A549 (cell line): Measurements from ENCODE around the gene MYBPC1. TPM values are rescaled to one million over a fixed set of nuclear protein-coding genes. Genes with fewer than 3 reads are reported as not detected.

Source experiments
- ATAC-seq, 2 experiments: fragments of 200-7000 bp in 1 of 2; fragments of >200 bp in 1 of 2; cut with Nextera tagmentation in 1 of 2; cut with Tn5 transposase in 1 of 2; 3 replicates each; pipeline versions ENCODE4 v1.8.0 to v1.9.1; 2018 to 2020; ENCODE audit warnings: mild to moderate bottlenecking in 1 of 2, moderate library complexity in 1 of 2
- CTCF ChIA-PET: fragments of 300-600 bp; sonication (Branson Sonifier 250); formaldehyde crosslinking; extraction: SDS; loops from one replicate; lab custom pipeline; 2021; ENCODE audit warnings: antibody characterized with exemption, inconsistent platforms; lab: Yijun Ruan, JAX
- POLR2A ChIA-PET: fragments of 350-600 bp; formaldehyde crosslinking; extraction: SDS; loops from one replicate; lab custom pipeline; 2021; ENCODE audit warnings: antibody characterized with exemption, inconsistent platforms; lab: Yijun Ruan, JAX
- DNase-seq, 2 experiments: peaks; one replicate each; pipeline versions ENCODE4 v3.0.0 to v3.0.0-alpha.2; 2011 to 2016; ENCODE audit warnings: low read depth in 1 of 2, low spot score in 1 of 2
- FAIRE-seq: peaks from 2 replicates; lab custom pipeline; 2011; peaks lifted over from hg19 to GRCh38; lab: Jason Lieb, UNC
- H3K27ac ChIP-seq, 2 experiments: fragments of >200 bp; sonication (Bioruptor Twin); formaldehyde crosslinking; 3 replicates each; pipeline ENCODE4 v1.5.1; 2016 to 2017
- H3K4me1 ChIP-seq: fragments of >200 bp; sonication (Bioruptor Twin); formaldehyde crosslinking; 3 replicates; pipeline ENCODE4 v1.6.1; 2016
- H3K4me2 ChIP-seq: fragments of >200 bp; sonication (Bioruptor Twin); formaldehyde crosslinking; 3 replicates; pipeline ENCODE4 v1.6.1; 2016
- H3K4me3 ChIP-seq: fragments of >200 bp; sonication (Bioruptor Twin); formaldehyde crosslinking; 3 replicates; pipeline ENCODE4 v1.5.1; 2016
- H3K9me3 ChIP-seq: fragments of >200 bp; sonication (Bioruptor Twin); formaldehyde crosslinking; 3 replicates; pipeline ENCODE4 v1.6.1; 2016
- BHLHE40 ChIP-seq: IDR thresholded peaks from 2 replicates; pipeline ENCODE4 v1.6.1; 2012; ENCODE audit warnings: low read depth, low read length, inconsistent platforms
- CBX8 ChIP-seq: fragments of 200-600 bp; sonication (generic); IDR thresholded peaks from 2 replicates; pipeline ENCODE4 v1.6.1; 2016
- CEBPB ChIP-seq, 2 experiments: fragments of >200 bp in 1 of 2; sonication (Bioruptor Twin) in 1 of 2; formaldehyde crosslinking in 1 of 2; IDR thresholded peaks; 2 replicates each; pipeline ENCODE4 v1.6.1; 2012 to 2016
- CHD4 ChIP-seq: fragments of 200-600 bp; sonication (generic); IDR thresholded peaks from 2 replicates; pipeline ENCODE4 v1.6.1; 2016; ENCODE audit warnings: antibody characterized with exemption, mild to moderate bottlenecking, borderline replicate concordance
- CTCF ChIP-seq: fragments of >200 bp; sonication (Bioruptor Twin); formaldehyde crosslinking; IDR thresholded peaks from 3 replicates; pipeline ENCODE4 v1.5.1; 2016
- EHMT2 ChIP-seq: fragments of 200-600 bp; sonication (generic); IDR thresholded peaks from 2 replicates; pipeline ENCODE4 v1.6.1; 2016; ENCODE audit warnings: antibody characterized with exemption, low read depth, mild to moderate bottlenecking, moderate library complexity
- ELK1 ChIP-seq: fragments of 150-350 bp; IDR thresholded peaks from 2 replicates; pipeline ENCODE4 v1.6.1; 2014; ENCODE audit warnings: low read depth, mild to moderate bottlenecking, low read length
- EP300 ChIP-seq, 2 experiments: fragments of >200 bp; sonication (Bioruptor Twin); formaldehyde crosslinking; IDR thresholded peaks; 2 replicates in 1 of 2; 3 replicates in 1 of 2; pipeline ENCODE4 v1.6.1; 2016 to 2017
- FOSB ChIP-seq: fragments of 250-450 bp; sonication (Bioruptor Pico); IDR thresholded peaks from 2 replicates; pipeline ENCODE4 v1.5.0; 2020; ENCODE audit warnings: mild to moderate bottlenecking, moderate library complexity
- HDAC2 ChIP-seq: fragments of 200-600 bp; sonication (generic); IDR thresholded peaks from 2 replicates; pipeline ENCODE4 v1.6.1; 2016
- HEYL ChIP-seq: fragments of 250-450 bp; sonication (Bioruptor Pico); IDR thresholded peaks from 2 replicates; pipeline ENCODE4 v1.8.0; 2021; ENCODE audit warnings: mild to moderate bottlenecking, moderate library complexity
- HOXB13 ChIP-seq: fragments of 250-450 bp; sonication (Bioruptor Pico); IDR thresholded peaks from 2 replicates; pipeline ENCODE4 v1.5.0; 2020; ENCODE audit warnings: low read depth, mild to moderate bottlenecking, moderate library complexity
- HOXB5 ChIP-seq: fragments of 250-450 bp; sonication (Bioruptor Pico); IDR thresholded peaks from 2 replicates; pipeline ENCODE4 v1.5.0; 2020; ENCODE audit warnings: mild to moderate bottlenecking, moderate library complexity
- KDM5A ChIP-seq: fragments of 200-600 bp; sonication (generic); IDR thresholded peaks from 2 replicates; pipeline ENCODE4 v1.6.1; 2016; ENCODE audit warnings: antibody characterized with exemption, mild to moderate bottlenecking
- MAFK ChIP-seq: fragments of 450-650 bp; IDR thresholded peaks from 2 replicates; pipeline ENCODE4 v1.6.1; 2014; ENCODE audit not compliant: partially characterized antibody
- MAX ChIP-seq: IDR thresholded peaks from 2 replicates; pipeline ENCODE4 v1.6.1; 2012
- MAZ ChIP-seq: fragments of 150-350 bp; IDR thresholded peaks from 2 replicates; pipeline ENCODE4 v1.6.1; 2014; ENCODE audit warnings: antibody characterized with exemption, low read depth, low read length, borderline replicate concordance
- NR3C1 ChIP-seq: fragments of >200 bp; sonication (Bioruptor Twin); formaldehyde crosslinking; IDR thresholded peaks from 3 replicates; pipeline ENCODE4 v1.6.1; 2017
- POLR2A ChIP-seq: IDR thresholded peaks from 2 replicates; pipeline ENCODE4 v1.6.1; 2012; ENCODE audit warnings: mild to moderate bottlenecking, low read length
- POLR2AphosphoS2 ChIP-seq: conservative IDR thresholded peaks from 2 replicates; pipeline ENCODE4 v1.6.1; 2012; ENCODE audit warnings: low read length, improper control_type of control experiment, inconsistent platforms
- RAD21 ChIP-seq, 2 experiments: fragments of >200 bp in 1 of 2; sonication (Bioruptor Twin) in 1 of 2; formaldehyde crosslinking in 1 of 2; IDR thresholded peaks in 1 of 2; conservative IDR thresholded peaks in 1 of 2; 2 replicates in 1 of 2; 3 replicates in 1 of 2; pipeline ENCODE4 v1.6.1; 2012 to 2018; ENCODE audit warnings: inconsistent platforms in 1 of 2
- RCOR1 ChIP-seq: fragments of 150-350 bp; IDR thresholded peaks from 2 replicates; pipeline ENCODE4 v1.6.1; 2014; ENCODE audit warnings: antibody characterized with exemption, low read length, low read depth
- RNF2 ChIP-seq: fragments of 200-600 bp; sonication (generic); IDR thresholded peaks from 2 replicates; pipeline ENCODE4 v1.6.1; 2016; ENCODE audit warnings: low read depth, mild to moderate bottlenecking, antibody characterized with exemption, moderate library complexity, borderline replicate concordance
- SMC3 ChIP-seq: fragments of >200 bp; sonication (Bioruptor Twin); formaldehyde crosslinking; IDR thresholded peaks from 3 replicates; pipeline ENCODE4 v1.6.1; 2018; ENCODE audit warnings: inconsistent platforms
- SREBF2 ChIP-seq: fragments of 450-650 bp; IDR thresholded peaks from 2 replicates; pipeline ENCODE4 v1.6.1; 2014; ENCODE audit warnings: mild to moderate bottlenecking, moderate library complexity
- TP53 ChIP-seq: fragments of 250-450 bp; sonication (Bioruptor Pico); IDR thresholded peaks from 2 replicates; pipeline ENCODE4 v1.5.0; 2021; ENCODE audit warnings: mild to moderate bottlenecking, moderate library complexity
- ZC3H11A ChIP-seq: fragments of 450-650 bp; IDR thresholded peaks from 2 replicates; pipeline ENCODE4 v1.6.1; 2014; ENCODE audit warnings: antibody characterized with exemption, mild to moderate bottlenecking
- WGBS: methylation state at CpG from one replicate; pipeline ENCODE4 v1.1.6; 2017; ENCODE audit errors: missing lambda C conversion rate; 5-methylcytosine and 5-hydroxymethylcytosine counted together
- polyA plus RNA-seq, 4 experiments: library from polyadenylated mRNA; depleted of rRNA in 3 of 4; stranded (reverse); fragments of >200 nt; fragmentation: RNase III in 1 of 4; extraction: RNeasy Plus Mini Kit Qiagen cat#74134 plus additional on column Dnase treatment in 1 of 4; gene quantifications; 2 replicates in 3 of 4; 3 replicates in 1 of 4; pipeline ENCODE4 v1.2.3, GENCODE V29; 2011 to 2017
- TF ChIP-seq, protein P1 (sequence below): fragments of 250-450 bp; sonication (Bioruptor Pico); IDR thresholded peaks from 2 replicates; pipeline ENCODE4 v1.5.0; 2020; ENCODE audit warnings: low read depth, mild to moderate bottlenecking, moderate library complexity

Gene MYBPC1
- polyA plus RNA-seq, 2 of the 4 experiments (the other 2 are of a cell fraction): not detected

- H3K9me3 ChIP-seq: no peaks in the 10 kb centered on the region
- ATAC-seq: no peak
- no peak overlapping the region for H3K4me2 ChIP-seq
- DNase-seq: no peak
- FAIRE-seq: no peak
- POLR2A ChIA-PET: no interaction called here
- CTCF ChIA-PET: no interaction called here
- no peaks in the 10 kb centered on the region for H3K4me1 ChIP-seq
- H3K27ac ChIP-seq: no peak overlapping the region
- H3K4me3 ChIP-seq: no peak overlapping the region
- WGBS: 46% methylated on average over 5 of the region's 5 CpGs
- no peak for TF ChIP-seq MAX
- TF ChIP-seq HOXB5 (CRISPR knock-in tag): no peak
- no peak for TF ChIP-seq ELK1
- no peak for TF ChIP-seq RNF2
- no peak for TF ChIP-seq RCOR1
- no peak for TF ChIP-seq SREBF2
- TF ChIP-seq EP300 (IDR thresholded peaks at IDR 0.05): no peak
- TF ChIP-seq NR3C1: no peak
- no peak for TF ChIP-seq MAFK
- TF ChIP-seq KDM5A: no peak
- TF ChIP-seq CTCF: no peak
- no peak for TF ChIP-seq POLR2A
- no peak for TF ChIP-seq ZC3H11A
- TF ChIP-seq POLR2AphosphoS2: no peak
- no peak for TF ChIP-seq HEYL
- no peak for TF ChIP-seq FOSB
- TF ChIP-seq BHLHE40: no peak
- TF ChIP-seq HOXB13 (CRISPR knock-in tag): no peak
- TF ChIP-seq MAZ: no peak
- TF ChIP-seq CHD4: no peak
These were observed 72.8 kb downstream of the MYBPC1 start for GRCh38 chr12:101667591-101667990.

DNA sequence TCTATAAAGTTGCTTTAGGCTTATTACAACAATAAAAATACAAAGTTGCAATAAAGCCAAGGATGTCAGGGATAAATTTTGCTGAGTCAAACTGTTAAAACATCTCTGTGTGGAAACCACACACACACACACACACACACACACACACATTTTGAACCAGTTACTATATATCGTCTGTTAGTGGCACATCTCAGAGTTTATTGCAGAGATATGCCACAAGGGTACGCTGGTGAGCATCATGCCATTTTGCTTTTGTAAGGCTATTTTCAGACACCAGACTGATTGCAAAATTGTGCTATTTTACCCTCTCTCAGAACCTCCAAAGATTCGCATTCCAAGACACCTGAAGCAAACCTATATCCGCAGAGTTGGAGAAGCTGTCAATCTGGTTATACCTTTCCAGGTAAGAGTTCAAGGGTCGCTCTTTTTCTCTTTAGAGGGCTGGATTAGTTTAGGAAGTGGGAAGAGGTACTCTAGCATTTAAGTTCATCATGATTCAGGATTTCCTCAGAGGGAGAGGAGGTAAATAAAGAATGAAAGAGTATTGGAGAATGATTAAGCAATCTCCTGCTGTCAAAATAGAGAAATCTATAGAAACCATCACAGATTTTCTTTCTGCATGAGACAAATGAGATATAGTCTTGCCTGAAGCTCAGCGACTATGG, 75.4 kb downstream of the MYBPC1 start:
- Histone ChIP-seq H3K27ac (no peak overlapping the region), H3K4me1 (no peaks in the 10 kb centered on the region), H3K4me2 (no peak overlapping the region), H3K4me3 (no peak overlapping the region), H3K9me3 (no peaks in the 10 kb centered on the region)
- FAIRE-seq (no peak), DNase-seq (peak; percentile 44 to 69), ATAC-seq (peak; percentile 51 to 78; a peak in 4 of 6 replicates)
- CTCF ChIA-PET: interaction anchor here (1.1 kb wide), 1 partner anchor 24 kb away, joined by 3 read pairs; no protein-coding TSS in a partner anchor
- POLR2A ChIA-PET: no interaction called here
- WGBS: 37% methylated on average over 6 of the region's 6 CpGs
- TF ChIP-seq FOSB (no peak), MAFK (peak; percentile 69), CTCF (peak; percentile 20; the same call in 2 of the 3 replicates), TP53 (no peak), KDM5A (no peak), EHMT2 (no peak), HOXB13 (CRISPR knock-in tag) (no peak), CBX8 (no peak), SMC3 (0 out of 3 replicates have a peak, but pooled peaks have one; percentile 14), HDAC2 (no peak), BHLHE40 (no peak), MAZ (no peak), CEBPB (IDR thresholded peaks at IDR 0.05) (peak in 1 of 2 experiments; percentile 18; a peak in 1 of 4 replicates), MAX (no peak), ELK1 (no peak), EP300 (IDR thresholded peaks at IDR 0.05) (no peak), RNF2 (no peak), POLR2AphosphoS2 (no peak), RAD21 (conservative IDR thresholded peaks at IDR 0.05 in 1 of 2, IDR thresholded peaks at IDR 0.05 in 1 of 2) (peak in 1 of 2 experiments; percentile 38; a peak in 2 of 5 replicates), RCOR1 (no peak)
- TF ChIP-seq, protein P1, sequence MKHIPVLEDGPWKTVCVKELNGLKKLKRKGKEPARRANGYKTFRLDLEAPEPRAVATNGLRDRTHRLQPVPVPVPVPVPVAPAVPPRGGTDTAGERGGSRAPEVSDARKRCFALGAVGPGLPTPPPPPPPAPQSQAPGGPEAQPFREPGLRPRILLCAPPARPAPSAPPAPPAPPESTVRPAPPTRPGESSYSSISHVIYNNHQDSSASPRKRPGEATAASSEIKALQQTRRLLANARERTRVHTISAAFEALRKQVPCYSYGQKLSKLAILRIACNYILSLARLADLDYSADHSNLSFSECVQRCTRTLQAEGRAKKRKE: no peak
